MV-4-11 (cell line): Measurements from ENCODE around the gene PRDM13.
"Not testable (repeated sequence)": the region's sequence is repeated elsewhere in the genome, so short reads cannot be mapped to it uniquely, and the experiment has no call there.

Experiments used
- DNase-seq: peaks from one replicate; lab custom pipeline; 2025; lab: John Stamatoyannopoulos, UW

The PRDM13 gene

DNA sequence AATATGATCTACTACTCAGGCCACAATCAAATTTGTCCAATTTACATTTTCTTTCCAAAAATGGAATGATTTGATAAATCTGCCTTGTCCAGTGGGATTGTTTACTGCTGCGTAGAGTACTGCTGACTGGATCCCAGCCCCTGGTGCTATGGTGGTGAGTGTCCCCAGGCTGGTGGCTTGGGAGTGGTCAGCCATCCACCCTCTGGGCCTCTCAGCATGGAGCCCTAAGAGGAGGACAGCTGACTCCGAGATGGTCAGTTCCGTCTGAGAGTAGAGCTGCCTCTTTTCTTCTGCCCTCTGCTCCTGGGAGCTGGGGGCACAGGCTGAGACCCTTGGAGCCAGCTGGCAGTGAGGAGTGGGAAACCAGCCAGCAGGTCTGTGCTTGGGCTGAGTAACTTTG is 22.7 kb downstream of the PRDM13 start:
- DNase-seq = no peak

DNA sequence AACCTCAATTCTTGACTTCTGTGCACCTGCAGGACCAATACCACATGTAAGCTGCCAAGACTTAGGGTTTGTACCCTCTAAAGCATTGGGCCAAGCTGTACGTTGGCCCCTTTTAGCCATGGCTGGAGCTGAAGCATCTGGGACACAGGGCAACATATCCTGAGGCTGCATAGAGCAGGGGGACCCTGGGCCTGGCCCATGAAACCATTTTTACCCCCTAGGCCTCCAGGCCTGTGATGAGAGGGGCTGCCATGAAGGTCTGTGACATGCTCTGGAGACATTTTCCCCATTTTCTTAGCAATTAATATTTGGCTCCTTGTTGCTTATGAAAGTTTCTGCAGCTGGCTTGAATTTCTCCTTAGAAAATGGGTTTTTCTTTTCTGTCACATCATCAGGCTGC is 31.0 kb downstream of the PRDM13 start:
- no peak for DNase-seq

DNA sequence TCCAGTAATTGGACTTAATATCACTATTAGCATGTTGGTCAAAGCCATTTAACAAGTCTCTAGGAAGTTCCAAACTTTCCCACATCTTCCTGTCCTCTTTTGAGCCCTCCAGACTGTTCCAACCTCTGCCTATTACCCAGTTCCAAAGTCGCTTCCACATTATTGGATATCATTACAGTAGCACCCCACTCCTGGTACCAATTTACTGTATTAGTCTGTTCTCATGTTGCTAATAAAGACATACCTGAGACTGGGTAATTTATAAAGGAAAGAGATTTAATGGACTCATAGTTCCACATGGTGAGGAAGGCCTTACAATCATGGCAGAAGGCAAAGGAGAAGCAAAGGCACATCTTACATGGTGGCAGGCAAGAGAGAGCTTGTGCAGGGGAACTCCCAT is 31.7 kb downstream of the PRDM13 start:
- not testable (repeated sequence) for DNase-seq

DNA sequence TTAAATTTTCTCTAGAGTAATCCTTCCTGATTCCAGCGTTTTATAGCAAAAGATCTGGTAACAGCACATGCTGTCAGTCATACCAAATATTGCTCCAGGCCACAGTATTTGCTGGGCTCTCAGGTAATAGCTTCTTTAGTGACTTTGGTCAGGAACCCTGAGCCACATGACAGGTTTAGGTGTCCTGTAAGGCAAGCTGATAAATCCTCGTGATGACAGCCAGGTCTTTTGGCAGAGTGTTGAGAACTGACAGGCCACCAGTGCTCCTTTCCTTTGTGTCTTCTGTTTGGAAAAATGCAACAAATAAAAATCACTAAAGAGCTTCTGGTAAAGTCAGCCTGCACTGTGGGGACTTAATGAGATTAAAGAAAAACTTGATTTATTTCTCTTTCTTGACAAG is 34.6 kb downstream of the PRDM13 start:
- no peak for DNase-seq

DNA sequence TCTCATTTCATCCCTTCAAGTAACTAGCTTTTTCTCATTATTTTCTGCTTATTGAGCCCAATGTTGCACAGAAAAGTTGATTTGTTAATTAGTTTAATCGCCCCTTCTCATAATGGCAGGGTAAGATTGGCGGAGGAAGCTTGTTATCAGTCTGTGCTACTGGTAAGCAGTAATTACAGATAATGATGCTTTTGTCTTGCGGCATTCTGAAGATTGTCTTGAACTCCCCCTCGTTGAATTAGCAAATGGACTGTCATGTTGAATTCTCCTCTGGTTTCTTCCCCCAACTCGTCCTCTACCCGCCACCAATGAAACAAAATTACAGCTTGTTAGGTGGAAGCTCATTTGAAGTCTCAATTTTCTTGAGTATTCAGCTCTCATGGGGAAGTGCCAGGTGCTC is 39.4 kb downstream of the PRDM13 start:
- DNase-seq = no peak

DNA sequence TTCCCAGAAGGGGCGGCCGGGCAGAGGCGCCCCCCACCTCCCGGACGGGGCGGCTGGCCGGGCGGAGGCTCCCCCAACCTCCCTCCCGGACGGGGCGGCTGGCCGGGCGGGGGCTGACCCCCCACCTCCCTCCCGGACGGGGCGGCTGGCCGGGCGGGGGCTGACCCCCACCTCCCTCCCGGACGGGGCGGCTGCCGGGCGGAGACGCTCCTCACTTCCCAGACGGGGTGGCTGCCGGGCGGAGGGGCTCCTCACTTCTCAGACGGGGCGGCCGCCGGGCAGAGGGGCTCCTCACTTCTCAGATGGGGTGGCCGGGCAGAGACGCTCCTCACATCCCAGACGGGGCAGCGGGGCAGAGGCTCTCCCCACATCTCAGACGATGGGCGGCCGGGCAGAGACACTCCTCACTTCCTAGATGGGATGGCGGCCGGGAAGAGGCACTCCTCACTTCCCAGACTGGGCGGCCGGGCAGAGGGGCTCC is 43.5 kb downstream of the PRDM13 start:
- not testable (repeated sequence) for DNase-seq

DNA sequence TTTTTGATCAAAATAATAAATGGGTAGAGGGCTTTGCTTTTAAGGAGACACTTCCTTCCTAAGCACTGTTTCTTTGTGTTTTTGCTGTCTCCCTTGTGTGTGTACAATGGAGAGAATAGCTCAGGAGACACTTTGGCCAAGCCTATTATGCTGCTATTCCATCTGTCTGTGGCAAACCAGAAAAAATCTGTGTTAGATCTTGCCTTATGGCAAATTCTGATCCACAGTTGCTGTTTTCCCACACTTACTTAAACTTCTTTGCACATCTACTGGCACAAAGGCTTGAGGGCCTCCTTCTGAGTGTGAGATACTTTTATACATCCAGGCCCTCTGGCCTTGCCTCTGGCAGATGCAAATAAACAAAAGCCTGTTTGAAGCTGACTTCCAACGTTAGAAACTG is 53.6 kb downstream of the PRDM13 start:
- no peak for DNase-seq

DNA sequence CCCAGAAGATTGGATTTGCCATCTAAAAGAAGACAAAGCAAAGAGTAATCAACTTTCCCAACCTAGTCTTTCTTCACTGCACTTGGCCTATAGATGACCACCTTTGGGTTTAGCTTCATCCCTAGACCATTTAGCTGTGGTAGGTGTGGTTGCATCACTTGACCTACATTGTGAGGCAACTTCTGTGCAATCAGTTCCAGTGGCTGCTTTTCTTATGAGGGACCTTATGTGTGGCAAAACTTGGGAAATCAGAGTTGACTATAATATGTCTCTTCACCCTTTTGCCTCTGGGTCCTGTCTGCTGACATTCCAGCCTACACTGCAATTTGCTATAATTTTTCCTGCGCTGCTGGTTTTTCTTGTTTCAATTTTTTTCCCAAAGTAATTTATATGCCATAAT is 55.2 kb downstream of the PRDM13 start:
- no peak for DNase-seq

DNA sequence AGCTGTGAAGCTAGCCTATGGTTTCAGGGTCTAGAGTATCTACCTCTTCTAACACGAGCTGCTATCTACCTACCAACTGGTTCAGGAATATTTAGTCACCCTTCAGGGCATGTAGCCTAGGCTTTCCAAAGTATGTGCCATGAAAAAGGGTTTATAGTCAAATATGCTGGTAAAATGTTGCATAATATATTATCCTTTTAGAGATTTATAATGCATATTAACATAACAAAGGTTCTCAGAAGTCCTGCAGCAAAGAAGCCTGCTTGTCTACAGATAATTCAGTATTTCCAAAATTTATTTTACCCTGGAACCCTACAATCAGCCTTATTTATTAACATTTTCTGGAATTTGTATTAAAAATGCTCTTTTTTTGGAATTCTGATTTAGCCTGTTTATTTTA is 56.0 kb downstream of the PRDM13 start:
- DNase-seq = no peak
